Measurements from ENCODE around the gene DUSP21.

- TF ChIP-seq, protein P1, sequence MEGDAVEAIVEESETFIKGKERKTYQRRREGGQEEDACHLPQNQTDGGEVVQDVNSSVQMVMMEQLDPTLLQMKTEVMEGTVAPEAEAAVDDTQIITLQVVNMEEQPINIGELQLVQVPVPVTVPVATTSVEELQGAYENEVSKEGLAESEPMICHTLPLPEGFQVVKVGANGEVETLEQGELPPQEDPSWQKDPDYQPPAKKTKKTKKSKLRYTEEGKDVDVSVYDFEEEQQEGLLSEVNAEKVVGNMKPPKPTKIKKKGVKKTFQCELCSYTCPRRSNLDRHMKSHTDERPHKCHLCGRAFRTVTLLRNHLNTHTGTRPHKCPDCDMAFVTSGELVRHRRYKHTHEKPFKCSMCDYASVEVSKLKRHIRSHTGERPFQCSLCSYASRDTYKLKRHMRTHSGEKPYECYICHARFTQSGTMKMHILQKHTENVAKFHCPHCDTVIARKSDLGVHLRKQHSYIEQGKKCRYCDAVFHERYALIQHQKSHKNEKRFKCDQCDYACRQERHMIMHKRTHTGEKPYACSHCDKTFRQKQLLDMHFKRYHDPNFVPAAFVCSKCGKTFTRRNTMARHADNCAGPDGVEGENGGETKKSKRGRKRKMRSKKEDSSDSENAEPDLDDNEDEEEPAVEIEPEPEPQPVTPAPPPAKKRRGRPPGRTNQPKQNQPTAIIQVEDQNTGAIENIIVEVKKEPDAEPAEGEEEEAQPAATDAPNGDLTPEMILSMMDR (IDR thresholded peaks at IDR 0.05): no peak
- no peak for TF ChIP-seq POLR2A (IDR thresholded peaks at IDR 0.05)
Measured at GRCh38 chrX:44876086-44876485, 32.3 kb downstream of the DUSP21 start.

Data from heart left ventricle (tissue), 13 donors.